IMR-90 (cell line): Measurements from ENCODE around the gene DUSP22. TPM values are rescaled to one million over a fixed set of nuclear protein-coding genes. Genes with fewer than 3 reads are reported as not detected.

Experiments
- ATAC-seq: fragments of 200-7000 bp; cut with Tn5 transposase; 2 replicates; pipeline ENCODE4 v1.9.1; 2020; ENCODE audit warnings: low read depth, mild to moderate bottlenecking, moderate library complexity
- BruUV-seq: library from RNA; stranded (reverse); fragments of 400-500 nt; replicated peaks from 2 replicates; lab custom pipeline; 2021; lab: Mats Ljungman, UMichigan
- CTCF ChIA-PET: fragments of 300-600 bp; formaldehyde crosslinking; extraction: SDS; loops from one replicate; lab custom pipeline; 2021; ENCODE audit warnings: antibody characterized with exemption; lab: Yijun Ruan, JAX
- POLR2A ChIA-PET: fragments of 300-600 bp; sonication (Branson Sonifier 250); formaldehyde crosslinking; loops from one replicate; lab custom pipeline; 2022; ENCODE audit warnings: antibody characterized with exemption; ENCODE audit not compliant: unreplicated experiment; lab: Charles Lee
- DNase-seq: peaks from one replicate; pipeline ENCODE4 v3.0.0; 2013
- H2AFZ ChIP-seq: replicated peaks from 2 replicates; pipeline ENCODE3; 2013; ENCODE audit warnings: low read length, mild to moderate bottlenecking; ENCODE audit not compliant: poor library complexity
- H2AK5ac ChIP-seq: 2 replicates; pipeline ENCODE4 v1.6.1; 2013; ENCODE audit warnings: low read depth, low read length, inconsistent platforms
- H2AK9ac ChIP-seq: replicated peaks from 2 replicates; pipeline ENCODE3; 2013; ENCODE audit warnings: mild to moderate bottlenecking, low read depth, low read length, moderate library complexity; ENCODE audit not compliant: poor library complexity
- H2BK120ac ChIP-seq: 2 replicates; pipeline ENCODE4 v1.6.1; 2013; ENCODE audit warnings: low read depth, low read length, inconsistent platforms
- H2BK15ac ChIP-seq: 3 replicates; pipeline ENCODE4 v1.6.1; 2013; ENCODE audit warnings: low read depth, low read length, inconsistent platforms
- H2BK20ac ChIP-seq: 2 replicates; pipeline ENCODE4 v1.6.1; 2013; ENCODE audit warnings: low read depth, mild to moderate bottlenecking, inconsistent platforms, low read length, moderate library complexity
- H2BK5ac ChIP-seq: 2 replicates; pipeline ENCODE4 v1.6.1; 2013; ENCODE audit warnings: mild to moderate bottlenecking, low read depth, low read length, inconsistent platforms; ENCODE audit not compliant: poor library complexity, severe bottlenecking
- H3K14ac ChIP-seq: replicated peaks from 2 replicates; pipeline ENCODE4 v1.6.1; 2013; ENCODE audit warnings: low read depth, low read length, inconsistent platforms
- H3K18ac ChIP-seq: 2 replicates; pipeline ENCODE4 v1.6.1; 2013; ENCODE audit warnings: low read depth, low read length, control low read depth
- H3K23ac ChIP-seq: 2 replicates; pipeline ENCODE4 v1.6.1; 2013; ENCODE audit warnings: low read depth, low read length, inconsistent platforms
- H3K27ac ChIP-seq: 2 replicates; pipeline ENCODE4 v1.5.1; 2013; ENCODE audit warnings: mild to moderate bottlenecking, control low read depth, low read length; ENCODE audit not compliant: insufficient read depth
- H3K27me3 ChIP-seq: 2 replicates; pipeline ENCODE4 v1.6.1; 2013; ENCODE audit warnings: low read length; ENCODE audit not compliant: control insufficient read depth, insufficient read depth
- H3K36me3 ChIP-seq: 2 replicates; pipeline ENCODE4 v1.6.1; 2013; ENCODE audit warnings: low read length, mixed read lengths; ENCODE audit not compliant: control insufficient read depth, insufficient read depth
- H3K4ac ChIP-seq: 2 replicates; pipeline ENCODE4 v1.6.1; 2013; ENCODE audit warnings: low read depth, low read length, inconsistent platforms
- H3K4me1 ChIP-seq: 2 replicates; pipeline ENCODE4 v1.6.1; 2013; ENCODE audit warnings: low read length, mixed read lengths; ENCODE audit not compliant: control insufficient read depth, insufficient read depth
- H3K4me2 ChIP-seq: 2 replicates; pipeline ENCODE4 v1.6.1; 2013; ENCODE audit warnings: low read depth, mild to moderate bottlenecking, control low read depth, low read length, moderate library complexity
- H3K4me3 ChIP-seq: 2 replicates; pipeline ENCODE4 v1.5.1; 2013; ENCODE audit warnings: low read depth, mild to moderate bottlenecking, control low read depth, low read length, moderate library complexity; ENCODE audit not compliant: insufficient read depth
- H3K56ac ChIP-seq: 2 replicates; pipeline ENCODE4 v1.6.1; 2013; ENCODE audit warnings: low read length, inconsistent platforms; ENCODE audit not compliant: insufficient read depth; ENCODE audit errors: extremely low read depth
- H3K79me1 ChIP-seq, 2 experiments: 2 replicates each; pipeline ENCODE4 v1.6.1; 2013; ENCODE audit warnings: low read length in 2 of 2, inconsistent platforms in 1 of 2, low read depth in 1 of 2
- H3K9ac ChIP-seq: 2 replicates; pipeline ENCODE4 v1.6.1; 2013; ENCODE audit warnings: low read depth, low read length, control low read depth
- H3K9me1 ChIP-seq: 2 replicates; pipeline ENCODE4 v1.6.1; 2013; ENCODE audit warnings: low read length, inconsistent platforms; ENCODE audit not compliant: insufficient read depth
- H3K9me3 ChIP-seq: 2 replicates; pipeline ENCODE4 v1.6.1; 2013; ENCODE audit warnings: low read length; ENCODE audit not compliant: control insufficient read depth, insufficient read depth
- H4K20me1 ChIP-seq: 2 replicates; pipeline ENCODE4 v1.6.1; 2013; ENCODE audit warnings: low read length, inconsistent platforms; ENCODE audit not compliant: insufficient read depth
- H4K5ac ChIP-seq: 2 replicates; pipeline ENCODE4 v1.6.1; 2013; ENCODE audit warnings: mild to moderate bottlenecking, low read depth, low read length, control low read depth
- H4K8ac ChIP-seq, 2 experiments: 2 replicates each; pipeline ENCODE4 v1.6.1; 2013; ENCODE audit warnings: low read depth in 2 of 2, low read length in 2 of 2, control low read depth in 1 of 2, inconsistent platforms in 1 of 2
- H4K91ac ChIP-seq: 2 replicates; pipeline ENCODE4 v1.6.1; 2013; ENCODE audit warnings: low read depth, low read length, inconsistent platforms; ENCODE audit not compliant: insufficient read depth
- BHLHE40 ChIP-seq: fragments of 150-350 bp; IDR thresholded peaks from 2 replicates; pipeline ENCODE4 v1.6.1; 2016; ENCODE audit warnings: mild to moderate bottlenecking, low read depth, low read length
- CHD1 ChIP-seq: IDR thresholded peaks from 2 replicates; pipeline ENCODE4 v1.6.1; 2012; ENCODE audit warnings: low read depth, low read length, improper control_type of control experiment
- FOS ChIP-seq: fragments of 150-350 bp; IDR thresholded peaks from 2 replicates; pipeline ENCODE4 v1.6.1; 2016; ENCODE audit warnings: low read depth, low read length
- MAFK ChIP-seq: IDR thresholded peaks from 2 replicates; pipeline ENCODE4 v1.6.1; 2012; ENCODE audit warnings: low read depth, low read length, improper control_type of control experiment
- MAZ ChIP-seq: IDR thresholded peaks from 2 replicates; pipeline ENCODE4 v1.6.1; 2012; ENCODE audit warnings: low read depth, mild to moderate bottlenecking, low read length, improper control_type of control experiment, moderate library complexity, borderline replicate concordance
- RAD21 ChIP-seq: IDR thresholded peaks from 2 replicates; pipeline ENCODE4 v1.6.1; 2012; ENCODE audit warnings: low read length, improper control_type of control experiment
- RCOR1 ChIP-seq: IDR thresholded peaks from 2 replicates; pipeline ENCODE4 v1.6.1; 2012; ENCODE audit warnings: mild to moderate bottlenecking, low read length, improper control_type of control experiment; ENCODE audit not compliant: insufficient replicate concordance
- RFX5 ChIP-seq: IDR thresholded peaks from 2 replicates; pipeline ENCODE4 v1.8.0; 2012; ENCODE audit warnings: low read depth, mild to moderate bottlenecking, low read length, moderate library complexity
- SMC3 ChIP-seq: fragments of 150-350 bp; IDR thresholded peaks from 2 replicates; pipeline ENCODE4 v1.6.1; 2016; ENCODE audit warnings: low read depth, mild to moderate bottlenecking, antibody characterized with exemption, low read length, moderate library complexity
- WGBS, 2 experiments: methylation state at CpG; one replicate each; pipeline versions ENCODE4 v1.1.5 to v1.1.7; 2013; ENCODE audit warnings: missing lambda C conversion rate in 2 of 2; ENCODE audit not compliant: insufficient read length in 1 of 2; ENCODE audit errors: extremely low coverage in 2 of 2; 5-methylcytosine and 5-hydroxymethylcytosine counted together
- dilution Hi-C: fragments of 300-500 bp; cut with HindIII; formaldehyde crosslinking; loops from one replicate; pipeline ENCODE4 v1.14.3; 2018; ENCODE audit warnings: low sequenced_read_pairs; ENCODE audit not compliant: unreplicated experiment
- in situ Hi-C: fragments of 300-500 bp; cut with MboI; formaldehyde crosslinking; loops from 3 replicates; pipeline ENCODE4 v1.14.3; 2019; ENCODE audit warnings: low sequenced_read_pairs, inconsistent platforms, mixed read lengths
- intact Hi-C: fragments of 100-400 bp; cut with micrococcal nuclease; formaldehyde crosslinking; loops from 2 replicates; pipeline ENCODE4 v1.10.0; 2022
- polyA plus RNA-seq, 3 experiments: library from polyadenylated mRNA; depleted of rRNA; stranded (reverse); fragments of >200 nt; gene quantifications; 2 replicates each; pipeline ENCODE4 v1.2.3, GENCODE V29; 2012; ENCODE audit warnings: low replicate concordance in 1 of 3
- total RNA-seq: library from RNA; depleted of rRNA; stranded (reverse); fragments of >200 nt; gene quantifications from 2 replicates; pipeline ENCODE4 v1.2.3, GENCODE V29; 2012
- TF ChIP-seq, protein P1 (sequence below): conservative IDR thresholded peaks from 2 replicates; pipeline ENCODE4 v1.5.1; 2012; ENCODE audit warnings: mild to moderate bottlenecking, low read depth, low read length, improper control_type of control experiment
- TF ChIP-seq, protein P2 (sequence below): fragments of 150-350 bp; IDR thresholded peaks from 2 replicates; pipeline ENCODE4 v1.6.1; 2016; ENCODE audit warnings: low read depth, mild to moderate bottlenecking, low read length, moderate library complexity, borderline replicate concordance

The DUSP22 gene
- total and polyA plus RNA-seq, 2 of the 4 experiments (the other 2 are of a cell fraction), result 7.1 to 8.2 TPM

DNA sequence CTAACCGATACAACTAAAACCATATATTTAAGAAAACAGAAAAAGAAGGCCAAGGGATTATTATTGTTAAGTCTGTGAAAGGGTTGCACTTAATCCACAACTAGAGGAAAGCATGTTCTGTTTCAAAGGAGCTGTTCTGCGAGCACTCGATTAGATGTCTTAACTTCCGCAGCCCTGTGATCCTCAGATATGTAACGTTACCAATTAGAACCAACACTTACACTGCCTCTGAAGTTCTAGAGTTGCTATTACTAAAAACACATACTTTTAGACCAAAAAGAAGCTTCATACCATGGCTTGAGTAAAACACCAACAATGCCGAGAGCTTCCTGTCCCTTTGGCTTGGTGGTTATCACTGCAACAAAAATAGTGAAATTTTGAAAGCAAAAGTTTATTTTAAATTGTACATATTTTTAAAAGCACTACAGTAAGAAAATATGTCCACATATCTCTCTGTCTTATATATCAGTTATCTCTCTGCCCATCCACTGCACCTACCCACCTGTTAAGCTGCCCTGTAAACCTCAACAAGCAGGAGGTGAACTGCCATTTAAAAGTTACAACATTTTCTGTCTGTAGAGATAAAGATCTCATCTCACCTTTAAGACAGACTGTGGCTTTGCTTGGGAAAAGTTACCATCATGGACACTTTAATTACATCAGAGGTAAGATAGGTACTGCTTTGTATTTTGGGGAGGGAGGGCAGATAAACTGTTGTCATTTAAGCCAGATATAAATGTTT, 7.1 kb upstream of the DUSP22 start:
- WGBS, 2 experiments, result 94% methylated on average over 3 of the region's 6 CpGs; no CpG with 5 or more reads in 1 of the 2 experiments
- Histone ChIP-seq H2BK120ac (no peak overlapping the region), H3K18ac (no peak overlapping the region), H2BK15ac (no peak overlapping the region), H3K56ac (no peak overlapping the region), H3K4ac (no peak overlapping the region), H2BK20ac (no peak overlapping the region), H3K4me2 (no peak overlapping the region), H4K20me1 (no peaks in the 10 kb centered on the region), H3K23ac (no peak overlapping the region), H3K9me3 (peaks cover 4% of the 10 kb centered on the region), H4K91ac (no peak overlapping the region), H2AK9ac (no peak overlapping the region), H3K9ac (no peak overlapping the region), H3K36me3 (no peaks in the 10 kb centered on the region), H2AK5ac (no peak overlapping the region), H2BK5ac (no peak overlapping the region), H3K27me3 (peaks cover 28% of the 10 kb centered on the region), H4K8ac (no peak overlapping the region), H3K4me1 (no peaks in the 10 kb centered on the region), H3K14ac (no peak overlapping the region), H3K9me1 (no peaks in the 10 kb centered on the region), H3K79me1 (no peaks in the 10 kb centered on the region), H2AFZ (no peak overlapping the region), H3K27ac (no peak overlapping the region), H4K5ac (no peak overlapping the region), H3K4me3 (no peak overlapping the region)
- ATAC-seq (no peak), DNase-seq (no peak)
- CTCF ChIA-PET, result no interaction called here
- dilution Hi-C loops, result no loop called here
- TF ChIP-seq SMC3, result no peak
- no peak for TF ChIP-seq RAD21
- no peak for TF ChIP-seq RFX5
- TF ChIP-seq BHLHE40, result no peak
- TF ChIP-seq MAFK, result no peak
- TF ChIP-seq, protein P1, sequence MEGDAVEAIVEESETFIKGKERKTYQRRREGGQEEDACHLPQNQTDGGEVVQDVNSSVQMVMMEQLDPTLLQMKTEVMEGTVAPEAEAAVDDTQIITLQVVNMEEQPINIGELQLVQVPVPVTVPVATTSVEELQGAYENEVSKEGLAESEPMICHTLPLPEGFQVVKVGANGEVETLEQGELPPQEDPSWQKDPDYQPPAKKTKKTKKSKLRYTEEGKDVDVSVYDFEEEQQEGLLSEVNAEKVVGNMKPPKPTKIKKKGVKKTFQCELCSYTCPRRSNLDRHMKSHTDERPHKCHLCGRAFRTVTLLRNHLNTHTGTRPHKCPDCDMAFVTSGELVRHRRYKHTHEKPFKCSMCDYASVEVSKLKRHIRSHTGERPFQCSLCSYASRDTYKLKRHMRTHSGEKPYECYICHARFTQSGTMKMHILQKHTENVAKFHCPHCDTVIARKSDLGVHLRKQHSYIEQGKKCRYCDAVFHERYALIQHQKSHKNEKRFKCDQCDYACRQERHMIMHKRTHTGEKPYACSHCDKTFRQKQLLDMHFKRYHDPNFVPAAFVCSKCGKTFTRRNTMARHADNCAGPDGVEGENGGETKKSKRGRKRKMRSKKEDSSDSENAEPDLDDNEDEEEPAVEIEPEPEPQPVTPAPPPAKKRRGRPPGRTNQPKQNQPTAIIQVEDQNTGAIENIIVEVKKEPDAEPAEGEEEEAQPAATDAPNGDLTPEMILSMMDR, result no peak
- TF ChIP-seq CHD1, result no peak
- no peak for TF ChIP-seq MAZ
- no peak for TF ChIP-seq RCOR1
- TF ChIP-seq, protein P2, sequence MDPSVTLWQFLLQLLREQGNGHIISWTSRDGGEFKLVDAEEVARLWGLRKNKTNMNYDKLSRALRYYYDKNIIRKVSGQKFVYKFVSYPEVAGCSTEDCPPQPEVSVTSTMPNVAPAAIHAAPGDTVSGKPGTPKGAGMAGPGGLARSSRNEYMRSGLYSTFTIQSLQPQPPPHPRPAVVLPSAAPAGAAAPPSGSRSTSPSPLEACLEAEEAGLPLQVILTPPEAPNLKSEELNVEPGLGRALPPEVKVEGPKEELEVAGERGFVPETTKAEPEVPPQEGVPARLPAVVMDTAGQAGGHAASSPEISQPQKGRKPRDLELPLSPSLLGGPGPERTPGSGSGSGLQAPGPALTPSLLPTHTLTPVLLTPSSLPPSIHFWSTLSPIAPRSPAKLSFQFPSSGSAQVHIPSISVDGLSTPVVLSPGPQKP, result no peak
- TF ChIP-seq FOS, result no peak
- intact Hi-C loops, result no loop called here
- POLR2A ChIA-PET, result no interaction called here
- in situ Hi-C loops, result no loop called here
- no TSS peak for BruUV-seq
